ENCODE measurements around the gene DYRK3.
"Not testable (repeated sequence)": the region's sequence is repeated elsewhere in the genome, so short reads cannot be mapped to it uniquely, and the experiment has no call there.

DNA sequence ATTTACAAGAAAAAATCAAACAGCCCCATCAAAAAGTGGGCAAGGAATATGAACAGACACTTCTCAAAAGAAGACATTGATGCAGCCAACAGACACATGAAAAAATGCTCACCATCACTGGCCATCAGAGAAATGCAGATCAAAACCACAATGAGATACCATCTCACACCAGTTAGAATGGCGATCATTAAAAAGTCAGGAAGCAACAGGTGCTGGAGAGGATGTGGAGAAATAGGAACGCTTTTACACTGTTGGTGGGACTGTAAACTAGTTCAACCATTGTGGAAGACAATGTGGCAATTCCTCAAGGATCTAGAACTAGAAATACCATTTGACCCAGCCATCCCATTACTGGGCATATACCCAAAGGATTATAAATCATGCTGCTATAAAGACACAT is 6.7 kb downstream of the DYRK3 start:
- TF ChIP-seq, protein P1, sequence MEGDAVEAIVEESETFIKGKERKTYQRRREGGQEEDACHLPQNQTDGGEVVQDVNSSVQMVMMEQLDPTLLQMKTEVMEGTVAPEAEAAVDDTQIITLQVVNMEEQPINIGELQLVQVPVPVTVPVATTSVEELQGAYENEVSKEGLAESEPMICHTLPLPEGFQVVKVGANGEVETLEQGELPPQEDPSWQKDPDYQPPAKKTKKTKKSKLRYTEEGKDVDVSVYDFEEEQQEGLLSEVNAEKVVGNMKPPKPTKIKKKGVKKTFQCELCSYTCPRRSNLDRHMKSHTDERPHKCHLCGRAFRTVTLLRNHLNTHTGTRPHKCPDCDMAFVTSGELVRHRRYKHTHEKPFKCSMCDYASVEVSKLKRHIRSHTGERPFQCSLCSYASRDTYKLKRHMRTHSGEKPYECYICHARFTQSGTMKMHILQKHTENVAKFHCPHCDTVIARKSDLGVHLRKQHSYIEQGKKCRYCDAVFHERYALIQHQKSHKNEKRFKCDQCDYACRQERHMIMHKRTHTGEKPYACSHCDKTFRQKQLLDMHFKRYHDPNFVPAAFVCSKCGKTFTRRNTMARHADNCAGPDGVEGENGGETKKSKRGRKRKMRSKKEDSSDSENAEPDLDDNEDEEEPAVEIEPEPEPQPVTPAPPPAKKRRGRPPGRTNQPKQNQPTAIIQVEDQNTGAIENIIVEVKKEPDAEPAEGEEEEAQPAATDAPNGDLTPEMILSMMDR (IDR thresholded peaks at IDR 0.05), result not testable (repeated sequence)
- not testable (repeated sequence) for TF ChIP-seq POLR2AphosphoS5, POLR2A (IDR thresholded peaks at IDR 0.05)

Measured in stomach (tissue), 4 donors.